NB4 (cell line): Measurements from ENCODE around the gene CKB.

Experiments used
- POLR2A ChIP-seq: IDR thresholded peaks from 2 replicates; pipeline ENCODE4 v1.6.1; 2011; ENCODE audit warnings: mild to moderate bottlenecking; ENCODE audit not compliant: insufficient read length; ENCODE audit errors: extremely low read depth
- TF ChIP-seq, protein P1 (sequence below): IDR thresholded peaks from one replicate; pipeline ENCODE4 v1.5.1; 2012; ENCODE audit warnings: low read depth, low read length
- TF ChIP-seq, protein P2 (sequence below): IDR thresholded peaks from 2 replicates; pipeline ENCODE4 v1.6.1; 2011; ENCODE audit warnings: low read depth, low read length

DNA sequence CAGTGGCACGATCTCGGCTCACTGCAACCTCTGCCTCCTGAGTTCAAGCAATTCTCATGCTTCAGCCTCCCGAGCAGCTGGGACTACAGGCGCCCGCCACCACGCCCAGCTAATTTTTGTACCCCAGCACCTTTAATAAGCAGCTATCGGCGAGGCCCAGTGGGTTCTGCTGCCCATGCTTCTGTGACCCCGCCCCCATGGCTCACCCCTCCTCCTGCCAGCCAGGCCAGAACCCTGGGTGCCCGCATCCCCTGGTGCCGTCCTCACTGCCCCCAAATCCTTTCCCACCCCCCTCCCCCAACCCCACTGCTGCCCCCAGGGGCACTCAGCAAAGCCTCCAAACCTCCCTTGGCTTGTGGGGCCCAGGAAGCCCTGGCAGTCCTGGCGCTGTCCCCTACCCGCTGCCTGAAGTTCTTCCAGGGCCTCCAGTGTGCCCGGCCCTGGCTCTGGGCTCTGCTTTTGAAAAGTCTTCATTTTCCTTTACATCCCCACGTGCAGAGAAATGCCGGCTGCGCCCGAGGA is 25.4 kb upstream of the CKB start:
- TF ChIP-seq, protein P1, sequence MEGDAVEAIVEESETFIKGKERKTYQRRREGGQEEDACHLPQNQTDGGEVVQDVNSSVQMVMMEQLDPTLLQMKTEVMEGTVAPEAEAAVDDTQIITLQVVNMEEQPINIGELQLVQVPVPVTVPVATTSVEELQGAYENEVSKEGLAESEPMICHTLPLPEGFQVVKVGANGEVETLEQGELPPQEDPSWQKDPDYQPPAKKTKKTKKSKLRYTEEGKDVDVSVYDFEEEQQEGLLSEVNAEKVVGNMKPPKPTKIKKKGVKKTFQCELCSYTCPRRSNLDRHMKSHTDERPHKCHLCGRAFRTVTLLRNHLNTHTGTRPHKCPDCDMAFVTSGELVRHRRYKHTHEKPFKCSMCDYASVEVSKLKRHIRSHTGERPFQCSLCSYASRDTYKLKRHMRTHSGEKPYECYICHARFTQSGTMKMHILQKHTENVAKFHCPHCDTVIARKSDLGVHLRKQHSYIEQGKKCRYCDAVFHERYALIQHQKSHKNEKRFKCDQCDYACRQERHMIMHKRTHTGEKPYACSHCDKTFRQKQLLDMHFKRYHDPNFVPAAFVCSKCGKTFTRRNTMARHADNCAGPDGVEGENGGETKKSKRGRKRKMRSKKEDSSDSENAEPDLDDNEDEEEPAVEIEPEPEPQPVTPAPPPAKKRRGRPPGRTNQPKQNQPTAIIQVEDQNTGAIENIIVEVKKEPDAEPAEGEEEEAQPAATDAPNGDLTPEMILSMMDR = no peak
- no peak for TF ChIP-seq POLR2A
- TF ChIP-seq, protein P2, sequence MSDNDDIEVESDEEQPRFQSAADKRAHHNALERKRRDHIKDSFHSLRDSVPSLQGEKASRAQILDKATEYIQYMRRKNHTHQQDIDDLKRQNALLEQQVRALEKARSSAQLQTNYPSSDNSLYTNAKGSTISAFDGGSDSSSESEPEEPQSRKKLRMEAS = no peak
